CD4-positive, alpha-beta T cell treated with Interleukin-6 for 4 hours (primary cell): ENCODE measurements around the gene MAMDC4.

Experiments
- DNase-seq: peaks from one replicate; pipeline ENCODE4 v3.0.0-alpha.2; 2020; ENCODE audit warnings: mixed read lengths

The MAMDC4 gene

DNA sequence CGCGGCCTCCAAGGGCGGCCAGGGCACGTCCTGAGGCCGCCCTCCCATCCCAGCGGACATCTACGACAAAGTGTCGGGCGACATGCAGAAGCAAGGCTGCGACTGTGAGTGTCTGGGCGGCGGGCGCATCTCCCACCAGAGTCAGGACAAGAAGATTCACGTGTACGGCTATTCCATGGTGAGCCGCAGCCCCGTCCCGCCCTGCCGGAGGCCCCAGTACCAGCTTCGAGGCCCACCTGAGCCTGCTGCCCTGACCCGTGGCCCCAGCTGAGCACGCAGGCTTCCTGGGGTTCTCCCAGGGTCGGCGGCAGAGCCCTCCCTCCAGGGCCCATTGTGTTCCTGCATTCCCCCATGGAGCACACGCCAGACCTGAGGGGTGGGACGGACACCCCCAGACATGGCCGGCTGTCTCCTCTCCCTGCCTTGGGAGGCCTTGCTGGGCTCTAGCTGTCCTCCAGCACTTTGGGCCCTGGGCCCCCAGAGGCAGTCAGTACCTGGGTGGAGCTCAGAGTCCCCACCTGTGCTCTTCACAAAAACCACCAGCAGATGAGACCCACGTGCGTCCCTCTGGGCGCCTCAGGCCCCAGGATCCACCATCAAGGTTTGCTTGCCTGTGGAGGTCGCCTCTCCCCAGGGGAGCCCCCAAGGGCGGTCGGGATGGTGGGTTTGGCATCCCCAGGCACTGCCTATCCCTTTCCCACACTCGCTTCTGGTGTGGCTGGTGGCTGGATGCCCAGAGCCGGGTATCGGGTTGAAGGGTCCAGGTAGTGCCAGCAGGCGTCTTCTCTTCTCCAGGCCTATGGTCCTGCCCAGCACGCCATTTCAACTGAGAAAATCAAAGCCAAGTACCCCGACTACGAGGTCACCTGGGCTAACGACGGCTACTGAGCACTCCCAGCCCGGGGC is 1.9 kb upstream of the MAMDC4 start:
- DNase-seq: no peak

- no peak for DNase-seq
Observed at GRCh38 chr9:136850866-136851775, 1.0 kb upstream of the MAMDC4 start.

GRCh38 chr9:136852664-136853595 is 784 bp downstream of the MAMDC4 start:
- DNase-seq: no peak

GRCh38 chr9:136853596-136854112 is 1.5 kb downstream of the MAMDC4 start:
- DNase-seq: no peak

DNA sequence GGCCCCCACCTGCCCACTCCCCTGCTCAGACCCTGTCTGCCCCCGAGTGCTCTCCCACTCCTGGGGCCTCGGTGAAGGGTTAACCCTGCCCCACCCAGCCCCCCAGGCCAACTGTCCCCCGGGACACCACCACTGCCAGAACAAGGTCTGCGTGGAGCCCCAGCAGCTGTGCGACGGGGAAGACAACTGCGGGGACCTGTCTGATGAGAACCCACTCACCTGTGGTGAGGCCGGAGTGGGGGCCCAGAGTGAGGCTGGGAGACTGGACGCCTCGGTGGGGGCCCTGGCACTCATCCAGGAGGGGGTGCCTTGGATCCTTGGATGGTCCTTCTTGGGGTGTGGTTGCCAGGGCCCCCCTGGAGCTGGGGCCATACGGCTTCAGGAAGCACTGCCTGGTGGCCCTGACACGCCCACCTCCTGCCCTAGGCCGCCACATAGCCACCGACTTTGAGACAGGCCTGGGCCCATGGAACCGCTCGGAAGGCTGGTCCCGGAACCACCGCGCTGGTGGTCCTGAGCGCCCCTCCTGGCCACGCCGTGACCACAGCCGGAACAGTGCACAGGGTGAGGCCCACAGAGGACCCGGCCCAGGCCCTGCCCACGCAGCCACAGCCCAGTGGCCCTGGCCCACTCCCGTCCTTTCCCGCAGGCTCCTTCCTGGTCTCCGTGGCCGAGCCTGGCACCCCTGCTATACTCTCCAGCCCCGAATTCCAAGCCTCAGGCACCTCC is 2.1 kb downstream of the MAMDC4 start:
- DNase-seq: no peak

- DNase-seq: no peak
Observed at GRCh38 chr9:136854842-136855460, 2.8 kb downstream of the MAMDC4 start.

DNA sequence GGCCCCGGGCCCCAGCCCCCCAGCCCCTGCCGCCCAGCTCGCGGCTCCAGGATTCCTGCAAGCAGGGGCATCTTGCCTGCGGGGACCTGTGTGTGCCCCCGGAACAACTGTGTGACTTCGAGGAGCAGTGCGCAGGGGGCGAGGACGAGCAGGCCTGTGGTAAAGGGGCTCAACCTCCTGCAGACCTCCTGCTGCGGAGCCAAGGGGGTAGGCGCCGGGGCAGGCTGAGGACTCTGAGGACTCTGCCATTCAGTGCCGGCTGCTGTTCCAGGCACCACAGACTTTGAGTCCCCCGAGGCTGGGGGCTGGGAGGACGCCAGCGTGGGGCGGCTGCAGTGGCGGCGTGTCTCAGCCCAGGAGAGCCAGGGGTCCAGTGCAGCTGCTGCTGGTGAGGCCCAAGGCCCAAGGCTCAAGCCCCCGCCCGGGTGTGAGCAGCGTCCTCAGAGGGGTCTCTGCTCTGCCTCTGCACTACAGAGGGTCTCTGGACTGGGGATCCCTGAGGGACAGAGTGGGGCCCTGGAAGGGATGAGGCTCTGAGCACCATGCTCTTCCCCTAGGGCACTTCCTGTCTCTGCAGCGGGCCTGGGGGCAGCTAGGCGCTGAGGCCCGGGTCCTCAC is 3.4 kb downstream of the MAMDC4 start:
- no peak for DNase-seq

DNA sequence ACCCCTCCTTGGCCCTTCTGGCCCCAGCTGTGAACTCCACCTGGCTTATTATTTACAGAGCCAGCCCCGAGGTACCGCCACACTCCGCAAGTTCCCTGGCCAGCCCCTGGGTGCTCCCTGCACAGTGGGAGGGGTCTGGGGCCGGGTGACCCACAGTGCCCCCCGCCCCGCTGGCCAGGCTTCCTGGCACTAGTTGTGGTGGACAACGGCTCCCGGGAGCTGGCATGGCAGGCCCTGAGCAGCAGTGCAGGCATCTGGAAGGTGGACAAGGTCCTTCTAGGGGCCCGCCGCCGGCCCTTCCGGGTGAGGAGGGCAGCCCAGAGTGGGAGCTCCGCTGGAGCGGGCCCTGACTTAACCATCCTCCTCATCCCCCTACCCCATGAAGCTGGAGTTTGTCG is 3.9 kb downstream of the MAMDC4 start:
- DNase-seq: no peak

DNA sequence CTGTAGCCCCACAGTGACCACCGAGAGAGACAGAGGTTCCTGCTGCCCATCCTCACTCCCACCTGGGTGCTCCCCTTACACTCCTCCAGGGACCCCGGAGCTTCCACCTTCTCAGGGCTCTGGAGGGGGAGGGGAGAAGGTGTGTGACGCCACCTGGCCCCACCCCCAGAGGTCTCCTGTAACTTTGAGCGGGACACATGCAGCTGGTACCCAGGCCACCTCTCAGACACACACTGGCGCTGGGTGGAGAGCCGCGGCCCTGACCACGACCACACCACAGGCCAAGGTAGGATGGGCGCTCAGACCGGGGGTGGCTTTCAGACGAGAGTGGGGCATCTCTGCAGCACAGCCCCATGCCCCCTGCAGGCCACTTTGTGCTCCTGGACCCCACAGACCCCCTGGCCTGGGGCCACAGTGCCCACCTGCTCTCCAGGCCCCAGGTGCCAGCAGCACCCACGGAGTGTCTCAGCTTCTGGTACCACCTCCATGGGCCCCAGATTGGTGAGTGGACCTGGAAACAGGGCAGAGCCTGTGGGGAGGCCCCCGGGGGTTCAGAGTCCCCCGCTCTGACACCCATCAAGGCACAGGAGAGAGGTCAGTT is 4.5 kb downstream of the MAMDC4 start:
- no peak for DNase-seq

DNA sequence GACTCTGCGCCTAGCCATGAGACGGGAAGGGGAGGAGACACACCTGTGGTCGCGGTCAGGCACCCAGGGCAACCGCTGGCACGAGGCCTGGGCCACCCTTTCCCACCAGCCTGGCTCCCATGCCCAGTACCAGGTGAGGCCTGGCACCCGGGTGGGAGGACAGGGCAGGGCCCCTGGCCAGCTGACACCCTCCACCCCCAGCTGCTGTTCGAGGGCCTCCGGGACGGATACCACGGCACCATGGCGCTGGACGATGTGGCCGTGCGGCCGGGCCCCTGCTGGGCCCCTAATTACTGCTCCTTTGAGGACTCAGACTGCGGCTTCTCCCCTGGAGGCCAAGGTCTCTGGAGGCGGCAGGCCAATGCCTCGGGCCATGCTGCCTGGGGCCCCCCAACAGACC is 5.0 kb downstream of the MAMDC4 start:
- DNase-seq: no peak

DNA sequence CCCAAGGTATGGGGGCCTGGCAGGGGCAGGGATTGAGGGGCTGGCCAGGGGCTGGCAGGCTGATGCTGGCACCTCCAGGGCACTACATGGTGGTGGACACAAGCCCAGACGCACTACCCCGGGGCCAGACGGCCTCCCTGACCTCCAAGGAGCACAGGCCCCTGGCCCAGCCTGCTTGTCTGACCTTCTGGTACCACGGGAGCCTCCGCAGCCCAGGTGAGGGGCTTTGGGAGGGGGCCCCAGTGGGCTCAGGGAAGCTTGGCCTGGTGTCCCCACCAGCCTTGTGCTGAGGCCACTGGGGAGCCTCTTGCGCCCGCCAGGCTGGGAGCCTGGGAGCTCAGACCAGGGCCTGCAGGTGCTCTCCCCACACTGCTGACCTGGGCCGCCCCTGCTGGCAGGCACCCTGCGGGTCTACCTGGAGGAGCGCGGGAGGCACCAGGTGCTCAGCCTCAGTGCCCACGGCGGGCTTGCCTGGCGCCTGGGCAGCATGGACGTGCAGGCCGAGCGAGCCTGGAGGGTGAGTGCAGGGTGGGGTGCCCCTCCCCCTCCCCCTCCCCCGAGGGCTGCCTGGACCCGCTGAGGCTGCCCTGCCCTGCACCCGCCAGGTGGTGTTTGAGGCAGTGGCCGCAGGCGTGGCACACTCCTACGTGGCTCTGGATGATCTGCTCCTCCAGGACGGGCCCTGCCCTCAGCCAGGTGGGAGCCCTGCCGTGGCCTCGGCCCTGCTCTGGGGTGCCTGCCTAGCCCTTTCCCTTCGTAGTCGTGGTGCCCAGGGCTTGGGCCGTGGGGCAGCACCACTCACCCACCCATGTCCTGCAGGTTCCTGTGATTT is 5.7 kb downstream of the MAMDC4 start:
- DNase-seq: no peak

GRCh38 chr9:136858452-136858843 is 6.3 kb downstream of the MAMDC4 start:
- DNase-seq: no peak

GRCh38 chr9:136858844-136859757 is 7.0 kb downstream of the MAMDC4 start:
- DNase-seq: no peak

- DNase-seq: no peak
Observed at GRCh38 chr9:136860529-136860928, 8.4 kb downstream of the MAMDC4 start.

DNA sequence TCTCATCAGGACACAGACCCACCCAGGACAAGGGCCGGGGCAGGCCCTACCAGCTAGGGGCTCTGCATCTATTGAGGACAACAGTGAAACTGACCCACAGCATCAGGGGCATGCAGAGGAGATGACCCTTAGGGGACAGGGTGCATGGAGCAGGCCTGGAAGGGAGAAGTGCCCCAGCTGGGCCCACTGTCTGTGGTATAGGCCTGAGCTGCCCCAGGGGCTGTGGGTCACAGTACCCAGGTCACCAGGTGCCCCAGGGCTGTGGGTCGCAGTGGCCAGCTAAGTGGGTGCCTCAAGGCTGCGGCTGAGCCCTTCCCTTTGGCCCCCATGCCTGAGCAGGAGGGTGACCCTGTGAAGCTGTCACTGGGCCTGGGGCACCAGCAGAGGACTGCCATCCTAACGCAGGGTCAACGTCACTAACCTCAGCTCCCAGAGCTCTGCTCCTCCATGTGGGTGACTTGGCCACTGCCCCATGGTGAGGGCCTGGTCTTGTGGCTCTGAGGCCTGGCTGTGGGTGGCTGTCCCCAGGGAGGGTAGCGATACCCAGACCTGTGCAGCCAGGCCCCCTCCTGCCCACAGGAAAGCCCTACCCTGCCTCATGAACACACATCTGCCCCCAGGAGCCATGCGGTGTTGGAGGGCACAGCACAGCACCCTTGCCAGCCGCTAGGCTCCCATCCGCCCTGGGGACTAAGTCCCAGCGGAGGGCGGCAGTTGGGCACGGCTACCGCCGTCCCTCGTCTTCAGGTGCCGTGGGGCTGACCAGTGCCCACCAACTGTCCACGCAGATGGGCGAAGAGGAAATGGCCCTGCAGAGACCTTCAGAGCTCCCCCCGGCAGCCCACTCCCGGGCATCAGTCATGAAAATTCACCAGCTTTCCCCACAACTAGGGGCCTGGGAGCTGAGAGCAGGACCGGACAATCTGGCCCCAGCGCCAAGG is 9.1 kb downstream of the MAMDC4 start:
- no peak for DNase-seq

DNA sequence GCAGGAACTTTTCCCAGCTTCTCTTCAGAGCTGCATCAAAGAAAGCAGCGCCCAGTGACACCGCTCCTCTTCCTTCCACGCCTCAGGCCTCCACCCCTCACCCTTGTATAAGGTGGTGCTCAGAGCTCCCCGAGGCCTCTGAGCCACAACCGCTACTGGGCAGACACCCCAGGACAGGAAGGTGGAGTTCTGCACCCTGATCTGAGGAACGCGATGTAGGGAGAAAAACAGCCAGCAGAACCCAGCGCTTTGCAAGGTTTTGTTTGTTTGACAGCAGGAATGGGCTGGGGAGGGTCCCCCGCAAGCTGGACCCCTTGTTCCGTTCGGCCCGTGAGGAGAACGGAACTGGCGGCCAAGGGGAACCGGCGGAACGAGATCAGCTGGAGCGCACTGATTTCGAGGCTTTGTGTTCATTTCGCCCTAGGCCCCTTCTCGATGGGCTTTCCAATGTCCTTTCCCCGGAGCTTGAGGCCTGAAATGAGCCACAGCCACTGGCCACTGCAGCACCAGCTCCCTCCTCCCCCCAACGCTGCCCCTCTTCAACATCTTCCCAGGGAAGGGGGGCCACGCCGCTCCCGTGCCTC is 9.8 kb downstream of the MAMDC4 start:
- no peak for DNase-seq
